Activated naive CD4-positive, alpha-beta T cell treated with anti-CD3 and anti-CD28 coated beads, Interleukin-2, amount 50 U/mL, for 24 hours (primary cell): Measurements from ENCODE around the gene CBLIF.
"Not testable (repeated sequence)": the region's sequence is repeated elsewhere in the genome, so short reads cannot be mapped to it uniquely, and the experiment has no call there.

Experiments used
- H3K27ac Mint-ChIP-seq: one replicate; pipeline ENCODE4 v1.8.0; 2021; ENCODE audit warnings: mild to moderate bottlenecking, mixed read lengths
- H3K27me3 Mint-ChIP-seq: one replicate; pipeline ENCODE4 v1.8.0; 2021; ENCODE audit warnings: mixed read lengths
- H3K36me3 Mint-ChIP-seq: one replicate; pipeline ENCODE4 v1.8.0; 2021; ENCODE audit warnings: mixed read lengths
- H3K4me1 Mint-ChIP-seq: one replicate; pipeline ENCODE4 v1.8.0; 2021; ENCODE audit warnings: mixed read lengths
- H3K4me3 Mint-ChIP-seq: one replicate; pipeline ENCODE4 v1.8.0; 2021; ENCODE audit warnings: mild to moderate bottlenecking, mixed read lengths
- H3K9me3 Mint-ChIP-seq: one replicate; pipeline ENCODE4 v1.8.0; 2021; ENCODE audit warnings: mixed read lengths

The CBLIF gene

GRCh38 chr11:59845399-59845798, at the start of gene CBLIF:
CBLIF (minus strand) TSS chr11:59845499; CDS start chr11:59845453, 46 bp downstream.
- Mint-ChIP-seq H3K36me3 (no peaks in the 10 kb centered on the region), H3K27ac (no peak within 1 kb of the TSS), H3K4me3 (no peak within 1 kb of the TSS), H3K9me3 (no peaks in the 10 kb centered on the region), H3K27me3 (no peaks in the 10 kb centered on the region), H3K4me1 (no peaks in the 10 kb centered on the region)

- H3K4me1 Mint-ChIP-seq: no peaks in the 10 kb centered on the region
- H3K4me3 Mint-ChIP-seq: no peak overlapping the region
- peaks cover 9% of the 10 kb centered on the region for H3K36me3 Mint-ChIP-seq
These were observed 49.3 kb upstream of the CBLIF start for GRCh38 chr11:59894616-59895015.

GRCh38 chr11:59891781-59892181, 46.5 kb upstream of the CBLIF start:
- Mint-ChIP-seq H3K27me3 (peaks cover 25% of the 10 kb centered on the region), H3K36me3 (peaks cover 12% of the 10 kb centered on the region), H3K27ac (no peak overlapping the region), H3K4me1 (no peaks in the 10 kb centered on the region), H3K4me3 (no peak overlapping the region), H3K9me3 (peaks cover 41% of the 10 kb centered on the region)

More at GRCh38 chr11:59894616-59895015, 49.3 kb upstream of the CBLIF start:
- Mint-ChIP-seq H3K9me3 (peaks cover 18% of the 10 kb centered on the region), H3K27ac (no peak overlapping the region), H3K27me3 (peaks cover 19% of the 10 kb centered on the region)

GRCh38 chr11:59887156-59887555, 41.9 kb upstream of the CBLIF start:
- H3K4me3 Mint-ChIP-seq, H3K4me1 Mint-ChIP-seq, H3K27ac Mint-ChIP-seq: not testable (repeated sequence)
- H3K36me3 Mint-ChIP-seq: peaks cover 12% of the 10 kb centered on the region
- H3K27me3 Mint-ChIP-seq: peaks cover 17% of the 10 kb centered on the region
- H3K9me3 Mint-ChIP-seq: peaks cover 34% of the 10 kb centered on the region

- Mint-ChIP-seq H3K9me3 (peaks cover 14% of the 10 kb centered on the region), H3K4me3 (no peak overlapping the region), H3K27ac (no peak overlapping the region), H3K4me1 (no peaks in the 10 kb centered on the region), H3K27me3 (peaks cover 7% of the 10 kb centered on the region), H3K36me3 (no peaks in the 10 kb centered on the region)
These were observed 38.3 kb upstream of the CBLIF start for GRCh38 chr11:59883597-59883996.

GRCh38 chr11:59879567-59879966, 34.3 kb upstream of the CBLIF start:
- H3K4me3 Mint-ChIP-seq: no peak overlapping the region
- H3K4me1 Mint-ChIP-seq: no peaks in the 10 kb centered on the region
- peaks cover 10% of the 10 kb centered on the region for H3K27me3 Mint-ChIP-seq

GRCh38 chr11:59878575-59878974, 33.3 kb upstream of the CBLIF start, which contains the start of gene OOSP3:
OOSP3 (plus strand) TSS chr11:59878782; CDS start chr11:59878809, 27 bp downstream.
- no peak within 1 kb of the TSS for H3K4me3 Mint-ChIP-seq
- H3K9me3 Mint-ChIP-seq: no peaks in the 10 kb centered on the region
- peaks cover 10% of the 10 kb centered on the region for H3K27me3 Mint-ChIP-seq
- H3K27ac Mint-ChIP-seq: no peak within 1 kb of the TSS
- H3K4me1 Mint-ChIP-seq: no peaks in the 10 kb centered on the region
- H3K36me3 Mint-ChIP-seq: peaks cover 1% of the 10 kb centered on the region

More at GRCh38 chr11:59879567-59879966, 34.3 kb upstream of the CBLIF start:
- Mint-ChIP-seq H3K36me3 (peaks cover 1% of the 10 kb centered on the region), H3K27ac (no peak overlapping the region), H3K9me3 (no peaks in the 10 kb centered on the region)

- H3K4me3 Mint-ChIP-seq: no peak overlapping the region
- H3K27ac Mint-ChIP-seq: no peak overlapping the region
- H3K9me3 Mint-ChIP-seq: no peaks in the 10 kb centered on the region
- H3K27me3 Mint-ChIP-seq: peaks cover 10% of the 10 kb centered on the region
- H3K36me3 Mint-ChIP-seq: peaks cover 1% of the 10 kb centered on the region
- H3K4me1 Mint-ChIP-seq: no peaks in the 10 kb centered on the region
These were observed 32.5 kb upstream of the CBLIF start for GRCh38 chr11:59877784-59878183.

GRCh38 chr11:59877325-59877724, 32.0 kb upstream of the CBLIF start:
- Mint-ChIP-seq H3K9me3 (no peaks in the 10 kb centered on the region), H3K27me3 (peaks cover 10% of the 10 kb centered on the region), H3K4me3 (no peak overlapping the region), H3K4me1 (no peaks in the 10 kb centered on the region), H3K36me3 (peaks cover 1% of the 10 kb centered on the region), H3K27ac (no peak overlapping the region)

GRCh38 chr11:59875856-59876519, 30.7 kb upstream of the CBLIF start:
- Mint-ChIP-seq H3K9me3 (peaks cover 7% of the 10 kb centered on the region), H3K4me1 (no peaks in the 10 kb centered on the region), H3K27me3 (peaks cover 10% of the 10 kb centered on the region), H3K27ac (no peak overlapping the region), H3K4me3 (no peak overlapping the region), H3K36me3 (peaks cover 1% of the 10 kb centered on the region)

GRCh38 chr11:59872076-59872475, 26.8 kb upstream of the CBLIF start:
- no peak overlapping the region for H3K4me3 Mint-ChIP-seq
- H3K4me1 Mint-ChIP-seq: no peaks in the 10 kb centered on the region
- H3K36me3 Mint-ChIP-seq: peaks cover 1% of the 10 kb centered on the region
- peaks cover 12% of the 10 kb centered on the region for H3K27me3 Mint-ChIP-seq
- peaks cover 23% of the 10 kb centered on the region for H3K9me3 Mint-ChIP-seq
- no peak overlapping the region for H3K27ac Mint-ChIP-seq

- no peaks in the 10 kb centered on the region for H3K36me3 Mint-ChIP-seq
- no peaks in the 10 kb centered on the region for H3K4me1 Mint-ChIP-seq
- peaks cover 25% of the 10 kb centered on the region for H3K9me3 Mint-ChIP-seq
- H3K27me3 Mint-ChIP-seq: peaks cover 10% of the 10 kb centered on the region
- H3K4me3 Mint-ChIP-seq: no peak overlapping the region
- H3K27ac Mint-ChIP-seq: no peak overlapping the region
These were observed 22.6 kb upstream of the CBLIF start for GRCh38 chr11:59867946-59868345.

GRCh38 chr11:59866836-59867235, 21.5 kb upstream of the CBLIF start:
- Mint-ChIP-seq H3K9me3 (peaks cover 24% of the 10 kb centered on the region), H3K4me1 (no peaks in the 10 kb centered on the region), H3K27me3 (peaks cover 13% of the 10 kb centered on the region), H3K27ac (no peak overlapping the region), H3K4me3 (no peak overlapping the region), H3K36me3 (no peaks in the 10 kb centered on the region)

GRCh38 chr11:59866397-59866796, 21.1 kb upstream of the CBLIF start, which contains the start of gene TCN1:
TCN1 (minus strand) TSS chr11:59866487; CDS start chr11:59866470, 17 bp downstream.
- Mint-ChIP-seq H3K27me3 (peaks cover 13% of the 10 kb centered on the region), H3K9me3 (peaks cover 20% of the 10 kb centered on the region), H3K36me3 (no peaks in the 10 kb centered on the region), H3K4me1 (no peaks in the 10 kb centered on the region), H3K4me3 (no peak within 1 kb of the TSS), H3K27ac (no peak within 1 kb of the TSS)

- Mint-ChIP-seq H3K27ac (no peak overlapping the region), H3K9me3 (peaks cover 8% of the 10 kb centered on the region), H3K36me3 (no peaks in the 10 kb centered on the region), H3K4me3 (no peak overlapping the region), H3K4me1 (no peaks in the 10 kb centered on the region), H3K27me3 (peaks cover 17% of the 10 kb centered on the region)
These were observed 19.7 kb upstream of the CBLIF start for GRCh38 chr11:59865031-59865430.

GRCh38 chr11:59862252-59862651, 17.0 kb upstream of the CBLIF start:
- peaks cover 19% of the 10 kb centered on the region for H3K27me3 Mint-ChIP-seq
- peaks cover 3% of the 10 kb centered on the region for H3K9me3 Mint-ChIP-seq
- peaks cover 13% of the 10 kb centered on the region for H3K4me1 Mint-ChIP-seq
- H3K4me3 Mint-ChIP-seq: no peak overlapping the region
- H3K27ac Mint-ChIP-seq: no peak overlapping the region
- H3K36me3 Mint-ChIP-seq: no peaks in the 10 kb centered on the region

- no peak overlapping the region for H3K4me3 Mint-ChIP-seq
- no peaks in the 10 kb centered on the region for H3K9me3 Mint-ChIP-seq
- H3K27ac Mint-ChIP-seq: no peak overlapping the region
- no peaks in the 10 kb centered on the region for H3K36me3 Mint-ChIP-seq
- peaks cover 13% of the 10 kb centered on the region for H3K4me1 Mint-ChIP-seq
- peaks cover 12% of the 10 kb centered on the region for H3K27me3 Mint-ChIP-seq
These were observed 14.4 kb upstream of the CBLIF start for GRCh38 chr11:59859673-59860072.
